CD4-positive, CD25-positive, alpha-beta regulatory T cell (primary cell): ENCODE results near the gene MCU. TPM values are rescaled to one million over a fixed set of nuclear protein-coding genes. Genes with fewer than 3 reads are reported as not detected.
A peak's percentile ranks its signal among the peaks of the same experiment; 100 is the strongest.
"Not testable (repeated sequence)": the region's sequence is repeated elsewhere in the genome, so short reads cannot be mapped to it uniquely, and the experiment has no call there.

Experiments used
- ATAC-seq, 2 donors: fragments of 150-1000 bp; cut with Tn5 transposase; one replicate each; pipeline ENCODE4 v1.10.0; 2021; ENCODE audit warnings: low read depth in 2 of 2, moderate number of reproducible peaks in 2 of 2, moderate library complexity in 1 of 2
- DNase-seq, 3 donors: peaks; one replicate each; pipeline versions ENCODE4 v3.0.0 to v3.0.0-alpha.2; 2012 to 2022; ENCODE audit warnings: mixed read lengths in 1 of 3
- H3K27ac ChIP-seq: one replicate; pipeline ENCODE4 v1.7.0; 2013; ENCODE audit warnings: mild to moderate bottlenecking, low read length; ENCODE audit not compliant: insufficient read depth, poor library complexity, severe bottlenecking
- H3K27me3 ChIP-seq: one replicate; pipeline ENCODE4 v1.7.0; 2013; ENCODE audit warnings: low read length; ENCODE audit not compliant: control insufficient read depth, insufficient read depth
- H3K36me3 ChIP-seq: one replicate; pipeline ENCODE4 v1.7.0; 2013; ENCODE audit warnings: mild to moderate bottlenecking, low read length, moderate library complexity; ENCODE audit not compliant: control insufficient read depth, insufficient read depth
- H3K4me1 ChIP-seq: 2 replicates; pipeline ENCODE4 v1.7.0; 2013; ENCODE audit warnings: mild to moderate bottlenecking, low read length; ENCODE audit not compliant: insufficient read depth, control insufficient read depth, poor library complexity, severe bottlenecking
- H3K4me3 ChIP-seq: one replicate; pipeline ENCODE4 v1.7.0; 2013; ENCODE audit warnings: low read depth, mild to moderate bottlenecking, low read length, moderate library complexity
- H3K9me3 ChIP-seq, 2 experiments: 1 replicate in 1 of 2; 2 replicates in 1 of 2; pipeline ENCODE4 v1.7.0; 2013; ENCODE audit warnings: low read length in 2 of 2, mild to moderate bottlenecking in 1 of 2, moderate library complexity in 1 of 2; ENCODE audit not compliant: control insufficient read depth in 2 of 2
- H3K27ac Mint-ChIP-seq, 3 donors: one replicate each; pipeline ENCODE4 v1.8.0; 2020 to 2022; ENCODE audit warnings: mild to moderate bottlenecking in 3 of 3, mixed read lengths in 3 of 3, moderate library complexity in 2 of 3
- H3K27me3 Mint-ChIP-seq: one replicate; pipeline ENCODE4 v1.8.0; 2022; ENCODE audit warnings: mild to moderate bottlenecking, mixed read lengths
- H3K36me3 Mint-ChIP-seq: one replicate; pipeline ENCODE4 v1.8.0; 2020; ENCODE audit warnings: mixed read lengths
- H3K4me1 Mint-ChIP-seq, 4 donors: one replicate each; pipeline ENCODE4 v1.8.0; 2020 to 2022; ENCODE audit warnings: mixed read lengths in 4 of 4, mild to moderate bottlenecking in 1 of 4
- H3K4me3 Mint-ChIP-seq, 4 donors: one replicate each; pipeline ENCODE4 v1.8.0; 2020 to 2022; ENCODE audit warnings: mild to moderate bottlenecking in 4 of 4, mixed read lengths in 4 of 4, moderate library complexity in 3 of 4
- H3K9me3 Mint-ChIP-seq, 7 donors: one replicate each; pipeline ENCODE4 v1.8.0; 2020 to 2022; ENCODE audit warnings: mixed read lengths in 7 of 7, mild to moderate bottlenecking in 3 of 7, moderate library complexity in 2 of 7
- polyA plus RNA-seq, 4 donors: library from polyadenylated mRNA; unstranded; fragments of 300-500 nt; fragmentation: Illumina TruSeq; gene quantifications; one replicate each; pipeline ENCODE4 v1.2.3, GENCODE V29; 2021
- total RNA-seq: library from RNA; stranded (reverse); gene quantifications from one replicate; pipeline ENCODE4 v1.2.3, GENCODE V29; 2022

The MCU gene
- total and polyA plus RNA-seq, 5 donors from 2014 or later: 9.0 to 15.6 (median 11.9) TPM

GRCh38 chr10:72732521-72732920 lies 40.6 kb downstream of the MCU start:
- H3K27ac Mint-ChIP-seq: no peak overlapping the region
- no peak overlapping the region for H3K4me3 Mint-ChIP-seq
- Histone ChIP-seq H3K27me3 (no peaks in the 10 kb centered on the region), H3K36me3 (no peaks in the 10 kb centered on the region), H3K4me1 (peaks cover 4% of the 10 kb centered on the region), H3K9me3 (no peaks in the 10 kb centered on the region), H3K4me3 (no peak overlapping the region), H3K27ac (no peak overlapping the region)
- peaks cover 17 to 26% (median 24%) of the 10 kb centered on the region in 4 donors for H3K4me1 Mint-ChIP-seq
- no peak for ATAC-seq
- H3K27me3 Mint-ChIP-seq: no peaks in the 10 kb centered on the region
- DNase-seq: no peak
- no peaks in the 10 kb centered on the region for H3K9me3 Mint-ChIP-seq
- no peaks in the 10 kb centered on the region for H3K36me3 Mint-ChIP-seq

GRCh38 chr10:72733989-72734388 lies 42.0 kb downstream of the MCU start:
- Histone ChIP-seq H3K9me3 (no peaks in the 10 kb centered on the region), H3K27ac (no peak overlapping the region), H3K36me3 (no peaks in the 10 kb centered on the region), H3K27me3 (no peaks in the 10 kb centered on the region), H3K4me3 (no peak overlapping the region), H3K4me1 (peaks cover 4% of the 10 kb centered on the region)
- H3K36me3 Mint-ChIP-seq: no peaks in the 10 kb centered on the region
- H3K4me1 Mint-ChIP-seq: peaks cover 9 to 24% (median 14%) of the 10 kb centered on the region in 4 donors
- ATAC-seq (no peak), DNase-seq (no peak)
- H3K4me3 Mint-ChIP-seq: no peak overlapping the region
- H3K27ac Mint-ChIP-seq: no peak overlapping the region
- H3K27me3 Mint-ChIP-seq: no peaks in the 10 kb centered on the region
- H3K9me3 Mint-ChIP-seq: no peaks in the 10 kb centered on the region

- Mint-ChIP-seq H3K4me3 (no peak overlapping the region), H3K27me3 (no peaks in the 10 kb centered on the region)
Observed at GRCh38 chr10:72735288-72735936, 43.5 kb downstream of the MCU start.

GRCh38 chr10:72736176-72736827 lies 44.4 kb downstream of the MCU start:
- H3K4me3 ChIP-seq: no peak overlapping the region
- no peaks in the 10 kb centered on the region for H3K4me1 ChIP-seq
- H3K36me3 Mint-ChIP-seq: peaks cover 3% of the 10 kb centered on the region
- H3K27me3 ChIP-seq: no peaks in the 10 kb centered on the region
- no peaks in the 10 kb centered on the region for H3K9me3 Mint-ChIP-seq
- no peak overlapping the region for H3K27ac ChIP-seq
- no peak for DNase-seq
- no peaks in the 10 kb centered on the region for H3K36me3 ChIP-seq
- no peak overlapping the region for H3K27ac Mint-ChIP-seq
- no peak for ATAC-seq
- H3K4me3 Mint-ChIP-seq: no peak overlapping the region
- no peaks in the 10 kb centered on the region for H3K9me3 ChIP-seq
- H3K27me3 Mint-ChIP-seq: no peaks in the 10 kb centered on the region
- peaks cover 3 to 22% (median 7%) of the 10 kb centered on the region in 4 donors for H3K4me1 Mint-ChIP-seq

More at GRCh38 chr10:72735288-72735936, 43.5 kb downstream of the MCU start:
- DNase-seq (no peak), ATAC-seq (no peak)
- Histone ChIP-seq H3K4me3 (no peak overlapping the region), H3K9me3 (no peaks in the 10 kb centered on the region), H3K27ac (no peak overlapping the region), H3K4me1 (no peaks in the 10 kb centered on the region), H3K36me3 (no peaks in the 10 kb centered on the region), H3K27me3 (no peaks in the 10 kb centered on the region)
- Mint-ChIP-seq H3K27ac (peak overlapping the region in 1 of 3 donors; percentile 27), H3K36me3 (peaks cover under 1% of the 10 kb centered on the region), H3K9me3 (no peaks in the 10 kb centered on the region), H3K4me1 (peaks cover 3 to 22% (median 9%) of the 10 kb centered on the region in 4 donors)

DNA sequence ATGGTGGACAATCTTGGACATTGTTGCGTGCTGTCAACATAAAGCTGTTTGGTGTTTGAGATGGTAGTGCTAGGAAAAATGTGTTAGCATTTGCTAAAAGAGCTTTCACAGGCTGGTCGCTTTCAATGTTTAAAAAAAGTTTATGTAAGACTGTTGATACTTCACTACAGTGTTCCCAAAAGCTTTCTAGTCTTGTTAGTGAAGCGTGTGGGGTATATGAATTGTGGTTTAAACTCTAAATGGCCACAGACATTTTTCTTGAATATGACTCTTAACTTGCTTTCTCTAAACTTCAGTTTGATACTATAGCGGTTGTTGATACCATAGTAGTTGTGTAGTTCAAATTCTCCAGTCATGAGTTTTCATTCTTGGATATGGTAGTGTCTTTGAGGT lies 44.9 kb downstream of the MCU start:
- no peaks in the 10 kb centered on the region for H3K27me3 Mint-ChIP-seq
- Histone ChIP-seq H3K4me1 (no peaks in the 10 kb centered on the region), H3K27me3 (no peaks in the 10 kb centered on the region), H3K27ac (no peak overlapping the region), H3K4me3 (no peak overlapping the region), H3K9me3 (no peaks in the 10 kb centered on the region), H3K36me3 (no peaks in the 10 kb centered on the region)
- H3K4me1 Mint-ChIP-seq: peaks cover 3 to 19% (median 7%) of the 10 kb centered on the region in 4 donors
- peaks cover 3% of the 10 kb centered on the region for H3K36me3 Mint-ChIP-seq
- H3K4me3 Mint-ChIP-seq: no peak overlapping the region
- DNase-seq (no peak), ATAC-seq (no peak)
- peak overlapping the region in 1 of 3 donors; percentile 2 for H3K27ac Mint-ChIP-seq
- H3K9me3 Mint-ChIP-seq: no peaks in the 10 kb centered on the region

- Mint-ChIP-seq H3K4me1 (peaks cover 3 to 19% (median 6%) of the 10 kb centered on the region in 4 donors), H3K27ac (peak overlapping the region in 1 of 3 donors; percentile 76)
- not testable (repeated sequence) for H3K4me1 ChIP-seq, H3K9me3 Mint-ChIP-seq, H3K36me3 Mint-ChIP-seq, H3K27me3 Mint-ChIP-seq, H3K4me3 ChIP-seq, ATAC-seq, H3K27ac ChIP-seq, DNase-seq, H3K9me3 ChIP-seq, H3K36me3 ChIP-seq, H3K27me3 ChIP-seq, H3K4me3 Mint-ChIP-seq
Observed at GRCh38 chr10:72737357-72737756, 45.4 kb downstream of the MCU start.

GRCh38 chr10:72738486-72738885 lies 46.5 kb downstream of the MCU start:
- H3K4me3 Mint-ChIP-seq: no peak overlapping the region
- ATAC-seq (no peak), DNase-seq (no peak)
- no peaks in the 10 kb centered on the region for H3K9me3 Mint-ChIP-seq
- Histone ChIP-seq H3K36me3 (no peaks in the 10 kb centered on the region), H3K27me3 (no peaks in the 10 kb centered on the region), H3K4me1 (no peaks in the 10 kb centered on the region), H3K4me3 (no peak overlapping the region), H3K9me3 (no peaks in the 10 kb centered on the region), H3K27ac (no peak overlapping the region)
- no peaks in the 10 kb centered on the region for H3K27me3 Mint-ChIP-seq
- H3K27ac Mint-ChIP-seq: no peak overlapping the region
- H3K4me1 Mint-ChIP-seq: peaks cover 3 to 19% (median 5%) of the 10 kb centered on the region in 4 donors
- H3K36me3 Mint-ChIP-seq: peaks cover 3% of the 10 kb centered on the region

GRCh38 chr10:72740528-72740927 lies 48.6 kb downstream of the MCU start:
- H3K9me3 ChIP-seq: no peaks in the 10 kb centered on the region
- H3K36me3 ChIP-seq: no peaks in the 10 kb centered on the region
- ATAC-seq (no peak), DNase-seq (no peak)
- H3K4me1 Mint-ChIP-seq: peaks cover 1 to 17% (median 3%) of the 10 kb centered on the region in 4 donors
- no peaks in the 10 kb centered on the region for H3K4me1 ChIP-seq
- peak overlapping the region in 1 of 3 donors; percentile 23 for H3K27ac Mint-ChIP-seq
- no peak overlapping the region for H3K27ac ChIP-seq
- H3K36me3 Mint-ChIP-seq: peaks cover 3% of the 10 kb centered on the region
- H3K4me3 ChIP-seq: no peak overlapping the region
- no peak overlapping the region for H3K4me3 Mint-ChIP-seq
- no peaks in the 10 kb centered on the region for H3K9me3 Mint-ChIP-seq
- H3K27me3 Mint-ChIP-seq: no peaks in the 10 kb centered on the region
- H3K27me3 ChIP-seq: no peaks in the 10 kb centered on the region
